ENCODE data around the gene PIEZO2.

PIEZO2 gene

DNA sequence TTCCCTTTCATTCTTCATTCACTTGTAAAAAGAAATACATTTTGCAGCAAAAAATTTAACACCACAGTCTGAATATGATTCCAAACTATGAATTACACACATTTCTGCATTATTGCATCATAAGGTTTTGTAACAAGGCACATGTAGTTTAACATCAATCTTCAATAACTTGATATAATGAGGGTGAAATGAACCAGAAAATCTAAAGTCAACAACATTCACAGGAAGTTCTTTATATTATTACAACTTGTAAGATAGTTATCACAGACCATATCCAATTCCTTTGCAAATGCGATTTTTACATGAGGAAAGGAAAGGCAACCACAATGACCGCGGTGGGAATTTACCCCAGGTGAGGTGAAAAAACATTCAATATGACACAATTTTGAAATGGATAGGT is 410.2 kb downstream of the PIEZO2 start (continued):
- no peak for TF ChIP-seq ZNF132 (tag by site-specific recombination; IDR thresholded peaks at IDR 0.05; ENCODE audit: borderline replicate concordance)
- TF ChIP-seq HIC1 (tag by site-specific recombination; IDR thresholded peaks at IDR 0.05) = no peak
- no peak for TF ChIP-seq ZSCAN16 (tag by site-specific recombination; IDR thresholded peaks at IDR 0.05)
- TF ChIP-seq ZNF530 (tag by site-specific recombination; IDR thresholded peaks at IDR 0.05; ENCODE audit: low read depth) = no peak
- TF ChIP-seq GFI1B (tag by site-specific recombination; IDR thresholded peaks at IDR 0.05) = no peak
- no peak for TF ChIP-seq ZSCAN30 (tag by site-specific recombination; IDR thresholded peaks at IDR 0.05)
- peak; percentile 37 for TF ChIP-seq PATZ1 (tag by site-specific recombination; IDR thresholded peaks at IDR 0.05)
- TF ChIP-seq ZNF138 (tag by site-specific recombination; IDR thresholded peaks at IDR 0.05; ENCODE audit: borderline replicate concordance) = no peak
- TF ChIP-seq ZNF174 (tag by site-specific recombination; IDR thresholded peaks at IDR 0.05) = no peak
- TF ChIP-seq ZFP41 (tag by site-specific recombination; IDR thresholded peaks at IDR 0.05; ENCODE audit: borderline replicate concordance) = no peak
- TF ChIP-seq, protein P1, sequence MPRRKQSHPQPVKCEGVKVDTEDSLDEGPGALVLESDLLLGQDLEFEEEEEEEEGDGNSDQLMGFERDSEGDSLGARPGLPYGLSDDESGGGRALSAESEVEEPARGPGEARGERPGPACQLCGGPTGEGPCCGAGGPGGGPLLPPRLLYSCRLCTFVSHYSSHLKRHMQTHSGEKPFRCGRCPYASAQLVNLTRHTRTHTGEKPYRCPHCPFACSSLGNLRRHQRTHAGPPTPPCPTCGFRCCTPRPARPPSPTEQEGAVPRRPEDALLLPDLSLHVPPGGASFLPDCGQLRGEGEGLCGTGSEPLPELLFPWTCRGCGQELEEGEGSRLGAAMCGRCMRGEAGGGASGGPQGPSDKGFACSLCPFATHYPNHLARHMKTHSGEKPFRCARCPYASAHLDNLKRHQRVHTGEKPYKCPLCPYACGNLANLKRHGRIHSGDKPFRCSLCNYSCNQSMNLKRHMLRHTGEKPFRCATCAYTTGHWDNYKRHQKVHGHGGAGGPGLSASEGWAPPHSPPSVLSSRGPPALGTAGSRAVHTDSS (tag by site-specific recombination; IDR thresholded peaks at IDR 0.05) = no peak
- TF ChIP-seq SCRT2 (tag by site-specific recombination; IDR thresholded peaks at IDR 0.05) = no peak
- TF ChIP-seq ZNF600 (tag by site-specific recombination; IDR thresholded peaks at IDR 0.05) = no peak
- no peak for TF ChIP-seq ZFP37 (tag by site-specific recombination; IDR thresholded peaks at IDR 0.05)
- no peak for TF ChIP-seq ZNF677 (tag by site-specific recombination; IDR thresholded peaks at IDR 0.05)
- TF ChIP-seq ZNF777 (tag by site-specific recombination; IDR thresholded peaks at IDR 0.05; ENCODE audit: borderline replicate concordance) = no peak
- TF ChIP-seq, protein P2, sequence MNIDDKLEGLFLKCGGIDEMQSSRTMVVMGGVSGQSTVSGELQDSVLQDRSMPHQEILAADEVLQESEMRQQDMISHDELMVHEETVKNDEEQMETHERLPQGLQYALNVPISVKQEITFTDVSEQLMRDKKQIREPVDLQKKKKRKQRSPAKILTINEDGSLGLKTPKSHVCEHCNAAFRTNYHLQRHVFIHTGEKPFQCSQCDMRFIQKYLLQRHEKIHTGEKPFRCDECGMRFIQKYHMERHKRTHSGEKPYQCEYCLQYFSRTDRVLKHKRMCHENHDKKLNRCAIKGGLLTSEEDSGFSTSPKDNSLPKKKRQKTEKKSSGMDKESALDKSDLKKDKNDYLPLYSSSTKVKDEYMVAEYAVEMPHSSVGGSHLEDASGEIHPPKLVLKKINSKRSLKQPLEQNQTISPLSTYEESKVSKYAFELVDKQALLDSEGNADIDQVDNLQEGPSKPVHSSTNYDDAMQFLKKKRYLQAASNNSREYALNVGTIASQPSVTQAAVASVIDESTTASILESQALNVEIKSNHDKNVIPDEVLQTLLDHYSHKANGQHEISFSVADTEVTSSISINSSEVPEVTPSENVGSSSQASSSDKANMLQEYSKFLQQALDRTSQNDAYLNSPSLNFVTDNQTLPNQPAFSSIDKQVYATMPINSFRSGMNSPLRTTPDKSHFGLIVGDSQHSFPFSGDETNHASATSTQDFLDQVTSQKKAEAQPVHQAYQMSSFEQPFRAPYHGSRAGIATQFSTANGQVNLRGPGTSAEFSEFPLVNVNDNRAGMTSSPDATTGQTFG (tag by site-specific recombination; IDR thresholded peaks at IDR 0.05; ENCODE audit: borderline replicate concordance) = peak; percentile 70; the same call in 1 of the 2 replicates
- TF ChIP-seq ZNF501 (tag by site-specific recombination; IDR thresholded peaks at IDR 0.05) = no peak
- peak; percentile 86 for TF ChIP-seq OSR2 (tag by site-specific recombination; IDR thresholded peaks at IDR 0.05)
- no peak for TF ChIP-seq ZNF664 (tag by site-specific recombination; IDR thresholded peaks at IDR 0.05)
- 0 out of 2 replicates have a peak, but pooled peaks have one; percentile 37 for TF ChIP-seq ZNF24 (tag by site-specific recombination; IDR thresholded peaks at IDR 0.05)
- peak; percentile 50; the same call in 1 of the 2 replicates for TF ChIP-seq TRIM28 (IDR thresholded peaks at IDR 0.05; ENCODE audit: borderline replicate concordance, low read length)
- TF ChIP-seq ZNF544 (tag by site-specific recombination; IDR thresholded peaks at IDR 0.05) = no peak
- no peak for TF ChIP-seq ZNF645 (tag by site-specific recombination; IDR thresholded peaks at IDR 0.05)
- TF ChIP-seq FEZF1 (tag by site-specific recombination; IDR thresholded peaks at IDR 0.05) = peak; percentile 85
- TF ChIP-seq ZNF292 (tag by site-specific recombination; IDR thresholded peaks at IDR 0.05; ENCODE audit: borderline replicate concordance, low read depth) = no peak
- no peak; the same call in 1 of the 2 replicates for TF ChIP-seq ZNF518A (tag by site-specific recombination; conservative IDR thresholded peaks at IDR 0.05; ENCODE audit: low read depth)
